Activated CD8-positive, alpha-beta T cell treated with anti-CD3 and anti-CD28 coated beads for 36 hours (primary cell): ENCODE measurements around the gene NLRC3. TPM values are rescaled to one million over a fixed set of nuclear protein-coding genes. Genes with fewer than 3 reads are reported as not detected.

Experiments
- ATAC-seq: fragments of 200-7000 bp; cut with Tn5 transposase; one replicate; pipeline ENCODE4 v1.10.0; 2021; ENCODE audit warnings: mild to moderate bottlenecking, moderate library complexity
- CTCF ChIA-PET: fragments of 350-600 bp; sonication (Branson Sonifier 250); formaldehyde crosslinking; loops from one replicate; lab custom pipeline; 2021; ENCODE audit warnings: antibody characterized with exemption; lab: Charles Lee
- POLR2A ChIA-PET: fragments of 350-600 bp; sonication (Branson Sonifier 250); formaldehyde crosslinking; loops from one replicate; lab custom pipeline; 2021; ENCODE audit warnings: antibody characterized with exemption; lab: Charles Lee
- DNase-seq: peaks from one replicate; pipeline ENCODE4 v3.0.0-alpha.2; 2020
- H3K27ac Mint-ChIP-seq: one replicate; pipeline ENCODE4 v1.8.0; 2021; ENCODE audit warnings: mild to moderate bottlenecking, mixed read lengths
- H3K27me3 Mint-ChIP-seq: one replicate; pipeline ENCODE4 v1.8.0; 2021; ENCODE audit warnings: mixed read lengths
- H3K36me3 Mint-ChIP-seq: one replicate; pipeline ENCODE4 v1.8.0; 2021; ENCODE audit warnings: low read depth, mixed read lengths
- H3K4me1 Mint-ChIP-seq: one replicate; pipeline ENCODE4 v1.8.0; 2021; ENCODE audit warnings: low read depth, mixed read lengths
- H3K4me3 Mint-ChIP-seq: one replicate; pipeline ENCODE4 v1.8.0; 2021; ENCODE audit warnings: mild to moderate bottlenecking, moderate library complexity, mixed read lengths
- H3K9me3 Mint-ChIP-seq: one replicate; pipeline ENCODE4 v1.8.0; 2021; ENCODE audit warnings: mixed read lengths
- intact Hi-C: fragments of 100-400 bp; cut with micrococcal nuclease; formaldehyde crosslinking; loops from one replicate; pipeline ENCODE4 v1.10.0; 2022
- total RNA-seq, 2 experiments: library from RNA; stranded (reverse); gene quantifications; one replicate each; pipeline ENCODE4 v1.2.3, GENCODE V29; 2021
- TF ChIP-seq, protein P1 (sequence below): fragments of 200-600 bp; IDR thresholded peaks from one replicate; pipeline ENCODE4 v1.8.0; 2022; ENCODE audit warnings: antibody characterized with exemption, mild to moderate bottlenecking

The NLRC3 gene
- total RNA-seq, 2 experiments from 2014 or later = 17.9 to 19.8 TPM

DNA sequence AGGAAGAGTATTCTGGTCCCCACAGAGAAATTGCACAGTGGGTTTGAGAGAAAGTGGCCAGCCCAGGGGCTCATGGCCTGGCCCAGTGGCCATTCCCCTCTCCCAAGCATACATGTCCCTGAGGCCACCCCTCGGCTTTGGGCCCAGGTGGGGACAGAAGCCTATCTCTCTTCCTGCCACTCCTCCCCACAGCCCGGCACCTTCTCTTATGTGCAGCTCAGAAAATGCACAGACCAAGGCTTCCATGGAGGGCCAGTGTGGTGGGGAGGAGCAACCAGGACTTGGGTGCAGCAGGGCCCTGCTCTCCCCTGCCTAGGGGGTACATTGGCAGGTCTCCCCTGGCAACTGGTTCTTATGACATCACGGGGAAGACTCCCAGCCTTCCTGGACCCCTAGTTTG is 82.0 kb downstream of the NLRC3 start, which contains the start of gene C16orf90:
Gene C16orf90, minus strand, starts transcription at position 314 of the 400 bp plus-strand sequence. Its CDS starts 68 bp downstream, at position 246.
- ChIA-PET CTCF (no interaction called here), POLR2A (no interaction called here)
- TF ChIP-seq, protein P1, sequence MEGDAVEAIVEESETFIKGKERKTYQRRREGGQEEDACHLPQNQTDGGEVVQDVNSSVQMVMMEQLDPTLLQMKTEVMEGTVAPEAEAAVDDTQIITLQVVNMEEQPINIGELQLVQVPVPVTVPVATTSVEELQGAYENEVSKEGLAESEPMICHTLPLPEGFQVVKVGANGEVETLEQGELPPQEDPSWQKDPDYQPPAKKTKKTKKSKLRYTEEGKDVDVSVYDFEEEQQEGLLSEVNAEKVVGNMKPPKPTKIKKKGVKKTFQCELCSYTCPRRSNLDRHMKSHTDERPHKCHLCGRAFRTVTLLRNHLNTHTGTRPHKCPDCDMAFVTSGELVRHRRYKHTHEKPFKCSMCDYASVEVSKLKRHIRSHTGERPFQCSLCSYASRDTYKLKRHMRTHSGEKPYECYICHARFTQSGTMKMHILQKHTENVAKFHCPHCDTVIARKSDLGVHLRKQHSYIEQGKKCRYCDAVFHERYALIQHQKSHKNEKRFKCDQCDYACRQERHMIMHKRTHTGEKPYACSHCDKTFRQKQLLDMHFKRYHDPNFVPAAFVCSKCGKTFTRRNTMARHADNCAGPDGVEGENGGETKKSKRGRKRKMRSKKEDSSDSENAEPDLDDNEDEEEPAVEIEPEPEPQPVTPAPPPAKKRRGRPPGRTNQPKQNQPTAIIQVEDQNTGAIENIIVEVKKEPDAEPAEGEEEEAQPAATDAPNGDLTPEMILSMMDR = no peak
- Mint-ChIP-seq H3K9me3 (no peaks in the 10 kb centered on the region), H3K36me3 (no peaks in the 10 kb centered on the region), H3K27ac (no peak within 1 kb of the TSS), H3K27me3 (no peaks in the 10 kb centered on the region), H3K4me1 (peaks cover 4% of the 10 kb centered on the region), H3K4me3 (no peak within 1 kb of the TSS)
- intact Hi-C loops = no loop called here
- DNase-seq (no peak), ATAC-seq (no peak)

DNA sequence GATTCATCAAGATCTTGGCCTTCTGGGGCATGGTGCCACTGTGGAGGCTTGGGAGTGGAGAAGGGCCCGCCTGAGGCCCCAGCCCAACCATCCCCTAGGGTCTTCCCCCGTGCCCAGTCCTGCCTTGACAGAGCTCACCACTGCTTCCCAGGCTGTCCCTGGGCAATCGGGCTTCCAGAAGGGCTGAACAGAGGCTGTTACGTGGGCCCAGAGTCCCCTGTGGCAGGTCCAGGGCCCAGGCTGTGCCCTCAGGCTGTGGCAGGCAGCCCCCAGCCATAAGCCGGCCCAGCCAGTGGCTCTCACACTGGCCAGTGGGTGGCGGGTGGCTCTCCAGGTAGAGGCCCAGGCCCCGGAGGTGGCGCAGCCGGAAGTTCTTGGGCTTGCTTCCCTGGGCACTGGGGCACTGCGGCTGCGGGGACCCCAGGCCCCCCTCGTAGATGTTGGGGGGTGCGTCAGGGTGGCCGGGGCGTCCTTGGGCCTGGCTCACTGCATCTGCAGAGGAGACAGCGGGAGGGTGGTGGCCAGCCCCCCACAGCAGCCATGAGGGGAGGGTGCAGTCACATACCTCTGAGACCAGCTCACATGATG is 82.7 kb downstream of the NLRC3 start:
- ChIA-PET CTCF (no interaction called here), POLR2A (interaction anchor here (0.5 kb wide), 1 partner anchor 225 kb away, joined by 4 read pairs; no protein-coding TSS in a partner anchor)
- no peak for ATAC-seq
- Mint-ChIP-seq H3K27me3 (no peaks in the 10 kb centered on the region), H3K27ac (no peak overlapping the region), H3K36me3 (no peaks in the 10 kb centered on the region), H3K9me3 (no peaks in the 10 kb centered on the region), H3K4me1 (peaks cover 2% of the 10 kb centered on the region), H3K4me3 (no peak overlapping the region)
- DNase-seq = no peak
- TF ChIP-seq, protein P1 = no peak
- intact Hi-C loops = no loop called here

DNA sequence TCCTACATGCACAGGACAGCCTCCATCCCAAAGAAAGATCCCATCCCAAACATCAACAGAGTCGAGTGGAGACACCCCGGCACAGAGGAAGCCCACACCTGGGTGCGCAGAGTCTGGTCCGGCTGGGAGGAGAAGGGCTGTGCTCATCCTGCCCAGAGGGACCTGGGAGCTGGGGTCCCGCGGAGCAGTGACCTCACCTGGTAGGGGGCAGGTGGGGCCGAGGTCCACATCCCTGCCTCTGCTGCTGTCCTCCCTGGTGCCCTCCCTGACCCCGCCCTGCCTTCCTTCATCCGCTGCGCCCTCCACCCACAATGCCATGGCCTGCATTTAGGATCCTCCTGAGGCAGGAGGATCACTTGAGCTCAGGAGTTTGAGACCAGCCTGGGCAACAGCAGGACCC is 84.8 kb downstream of the NLRC3 start:
- ATAC-seq (no peak), DNase-seq (no peak)
- Mint-ChIP-seq H3K4me3 (no peak overlapping the region), H3K27me3 (no peaks in the 10 kb centered on the region), H3K27ac (no peak overlapping the region), H3K4me1 (no peaks in the 10 kb centered on the region), H3K36me3 (no peaks in the 10 kb centered on the region), H3K9me3 (no peaks in the 10 kb centered on the region)
- TF ChIP-seq, protein P1 = no peak
- ChIA-PET POLR2A (no interaction called here), CTCF (no interaction called here)
- intact Hi-C loops = no loop called here

DNA sequence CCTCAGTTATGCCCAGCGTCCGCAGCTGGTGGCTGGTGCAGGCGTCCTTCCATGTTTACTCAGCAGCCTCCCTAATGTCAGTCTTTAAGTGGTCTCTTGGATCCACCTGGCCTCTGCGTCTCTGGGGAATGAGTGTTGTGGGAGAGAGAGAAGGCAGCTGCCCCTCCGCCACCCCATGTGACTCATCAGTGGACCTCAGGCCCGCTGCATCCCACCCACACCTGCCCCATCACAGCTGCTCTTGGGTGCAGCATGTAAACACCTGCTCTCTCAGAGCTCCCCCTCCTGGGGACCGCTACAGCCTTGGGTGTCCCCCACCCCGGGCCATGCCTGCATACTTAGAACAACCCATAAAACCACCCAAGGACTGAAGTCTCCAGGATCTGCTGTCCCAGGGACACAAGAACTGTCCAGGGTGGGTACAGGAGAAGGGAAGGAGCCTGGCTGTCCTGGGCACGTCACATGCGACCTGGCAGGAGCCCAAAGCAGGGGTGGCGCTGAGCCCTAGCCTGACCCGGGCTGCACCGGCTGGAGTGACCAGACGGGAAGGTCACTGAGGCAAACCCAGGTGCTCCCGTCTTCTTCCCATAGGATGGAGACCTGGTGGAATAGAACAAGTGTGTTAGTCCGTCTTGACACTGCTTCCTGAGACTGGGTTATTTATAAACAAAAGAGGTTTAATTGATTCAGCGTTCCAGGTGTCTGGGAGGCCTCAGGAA is 86.1 kb downstream of the NLRC3 start:
- Mint-ChIP-seq H3K4me3 (no peak overlapping the region), H3K36me3 (no peaks in the 10 kb centered on the region), H3K27me3 (no peaks in the 10 kb centered on the region), H3K27ac (no peak overlapping the region), H3K9me3 (no peaks in the 10 kb centered on the region), H3K4me1 (no peaks in the 10 kb centered on the region)
- ChIA-PET POLR2A (interaction anchor here (1.2 to 1.9 kb wide), 2 partner anchors 11 to 24 kb away, joined by 3 to 5 read pairs; no protein-coding TSS in a partner anchor), CTCF (interaction anchor here (1.0 kb wide), 1 partner anchor 10 kb away, joined by 3 read pairs; the partner anchor contains the start of gene CLUAP1)
- TF ChIP-seq, protein P1 = no peak
- DNase-seq (peak; percentile 27), ATAC-seq (peak; percentile 32)
- intact Hi-C loops = no loop called here

Other genes starting within 250 kb of the NLRC3 start
- not detected for gene OR2C1, start 221.5 kb downstream of the NLRC3 start, total RNA-seq
- 10 to 100 TPM; 13.2 to 15.6 TPM for gene ZSCAN32, start 176.4 kb downstream of the NLRC3 start, total RNA-seq
- 1 to 10 TPM; 6.7 to 6.9 TPM for gene ZNF174, start 176.2 kb downstream of the NLRC3 start, total RNA-seq
- 1 to 10 TPM; 1.6 to 1.8 TPM for gene ZNF597, start 133.9 kb downstream of the NLRC3 start, total RNA-seq
- gene NAA60, start 133.7 kb downstream of the NLRC3 start, total RNA-seq = 10 to 100 TPM; 24.6 TPM
- not detected for gene C16orf90, start 81.9 kb downstream of the NLRC3 start, total RNA-seq
- gene CLUAP1, start 76.4 kb downstream of the NLRC3 start, total RNA-seq = 10 to 100 TPM; 10.5 to 11.8 TPM
- 10 to 100 TPM in 1 of 2 experiments, 1 to 10 TPM in 1; 9.8 to 10.1 TPM for gene SLX4, start 34.2 kb upstream of the NLRC3 start, total RNA-seq
- 10 to 100 TPM; 11.8 to 12.1 TPM for gene DNASE1, start 77.3 kb upstream of the NLRC3 start, total RNA-seq
- gene TRAP1, start 140.1 kb upstream of the NLRC3 start, total RNA-seq = 100 to 1,000 TPM; 343 to 379 TPM